Activated CD8-positive, alpha-beta memory T cell treated with anti-CD3 and anti-CD28 coated beads, Interleukin-2, amount 50 U/mL, for 1 hour (primary cell): ENCODE results near the gene ATP6V1A.
"Not testable (repeated sequence)": the region's sequence is repeated elsewhere in the genome, so short reads cannot be mapped to it uniquely, and the experiment has no call there.

Experiments used
- DNase-seq: peaks from one replicate; pipeline ENCODE4 v3.0.0-alpha.2; 2020; ENCODE audit errors: extremely low read depth

Gene ATP6V1A

DNA sequence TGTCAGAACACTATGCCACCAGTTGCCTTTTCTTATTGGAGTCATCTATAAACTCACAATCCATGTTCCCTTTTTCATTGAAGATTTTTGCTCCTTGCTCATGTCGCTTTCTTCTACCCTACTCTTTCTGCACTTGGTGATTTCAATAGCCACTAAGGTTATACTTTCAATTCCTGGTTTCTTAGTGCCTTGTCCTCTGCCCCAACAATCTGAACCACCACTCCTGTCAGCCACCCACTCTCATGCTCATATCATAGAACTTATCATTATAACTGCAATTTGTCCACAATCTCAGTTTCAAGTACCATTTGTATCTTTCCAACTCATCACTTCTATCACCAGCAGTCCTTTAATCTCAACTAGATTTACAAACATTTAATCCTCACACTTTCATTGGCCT lies 81.8 kb downstream of the ATP6V1A start:
- no peak for DNase-seq

DNA sequence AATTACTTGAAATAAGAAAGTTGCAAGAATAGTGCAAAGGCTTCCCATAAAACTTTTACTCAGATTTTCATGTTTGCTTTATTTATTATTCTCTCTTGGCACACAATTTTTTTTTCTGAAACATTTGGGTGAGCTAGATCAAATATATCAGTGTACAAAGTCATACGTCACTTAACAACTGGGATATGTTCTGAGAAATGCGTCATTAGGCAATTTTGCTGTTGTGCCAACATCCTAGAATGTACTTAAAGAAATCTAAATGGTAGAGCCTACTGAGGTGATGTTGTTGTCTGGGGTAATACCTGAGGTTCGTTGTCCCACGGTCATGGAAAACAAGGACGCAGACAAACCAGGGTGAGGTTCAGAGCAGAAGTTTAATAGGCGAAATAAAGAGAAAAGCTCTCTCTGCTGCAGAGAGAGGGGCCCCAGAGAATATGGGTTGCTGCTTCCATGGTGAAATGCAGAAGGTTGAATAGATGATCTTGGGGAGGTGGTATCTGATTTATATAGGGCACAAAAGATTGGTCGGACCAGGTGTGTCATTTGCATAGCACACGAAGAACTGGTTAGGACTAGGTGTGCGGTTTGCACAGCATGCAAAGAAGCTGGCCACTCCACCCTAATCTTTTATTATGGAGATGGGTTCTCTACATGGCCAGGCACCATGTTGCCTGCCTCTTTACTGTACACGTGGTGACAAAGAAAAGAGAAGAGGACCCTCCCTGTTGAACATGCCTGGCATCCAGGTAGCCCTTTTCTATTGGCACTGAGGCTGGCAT lies 82.9 kb downstream of the ATP6V1A start:
- DNase-seq = no peak

DNA sequence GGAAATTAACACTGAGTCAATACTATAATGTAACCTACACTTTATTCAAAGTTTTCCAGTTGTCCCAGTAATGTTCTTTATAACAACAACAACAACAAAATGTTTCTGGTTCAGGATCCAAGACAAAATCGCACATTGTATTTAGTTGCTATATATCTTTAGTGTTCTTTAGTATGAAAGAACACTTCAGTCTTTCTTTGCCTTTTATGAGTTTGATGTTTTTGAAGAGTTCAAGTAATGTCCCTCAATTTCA lies 84.2 kb downstream of the ATP6V1A start:
- DNase-seq = no peak

DNA sequence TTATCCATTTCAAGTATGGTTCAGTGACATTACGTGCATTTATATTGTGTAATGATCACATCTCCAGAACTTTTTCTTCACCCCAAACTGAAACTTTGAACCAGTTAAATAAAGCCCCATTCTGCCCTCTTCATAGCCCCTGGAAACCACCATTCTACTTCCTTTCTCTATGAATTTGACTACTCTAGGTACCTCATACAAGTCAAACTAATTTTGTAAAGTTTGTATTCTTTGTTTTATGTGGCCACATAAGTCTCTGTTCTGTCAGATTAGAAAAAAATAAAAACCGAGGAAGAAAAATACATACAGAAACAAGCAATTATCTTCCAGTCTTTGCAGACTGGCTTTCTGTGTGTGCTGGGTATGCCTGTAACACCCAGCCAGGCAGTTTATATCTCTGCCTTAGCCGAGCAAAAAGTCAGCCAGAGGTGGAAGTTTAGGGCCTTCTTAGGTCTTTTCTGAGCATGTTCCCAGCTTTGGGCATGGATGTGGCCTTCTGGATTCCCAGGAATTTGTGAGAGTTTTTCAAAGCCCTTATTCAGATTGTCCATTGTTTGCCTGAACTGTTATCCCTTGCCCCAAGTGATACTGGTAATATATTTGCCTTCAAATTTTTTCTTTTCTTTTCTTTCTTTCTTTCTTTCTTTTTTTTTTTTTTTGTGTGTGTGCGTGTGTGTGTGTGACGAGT lies 85.8 kb downstream of the ATP6V1A start:
- DNase-seq = no peak

DNA sequence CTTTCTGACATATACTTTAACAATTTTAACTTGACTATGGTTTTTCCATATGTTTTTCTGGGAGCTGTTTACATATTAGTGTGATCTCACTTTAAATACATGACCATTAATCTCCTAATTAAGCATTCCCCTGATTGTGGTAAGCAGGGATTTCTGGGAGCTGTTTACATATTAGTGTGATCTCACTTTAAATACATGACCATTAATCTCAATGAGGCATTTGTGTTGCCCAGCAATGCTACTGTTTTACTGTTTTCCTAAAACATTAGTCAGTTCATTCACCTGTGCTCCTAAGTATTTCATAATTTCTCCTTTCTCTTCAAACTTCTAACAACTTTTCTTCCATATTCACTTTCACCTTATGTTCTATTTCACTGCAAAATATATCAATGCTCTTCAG lies 88.1 kb downstream of the ATP6V1A start:
- no peak for DNase-seq

DNA sequence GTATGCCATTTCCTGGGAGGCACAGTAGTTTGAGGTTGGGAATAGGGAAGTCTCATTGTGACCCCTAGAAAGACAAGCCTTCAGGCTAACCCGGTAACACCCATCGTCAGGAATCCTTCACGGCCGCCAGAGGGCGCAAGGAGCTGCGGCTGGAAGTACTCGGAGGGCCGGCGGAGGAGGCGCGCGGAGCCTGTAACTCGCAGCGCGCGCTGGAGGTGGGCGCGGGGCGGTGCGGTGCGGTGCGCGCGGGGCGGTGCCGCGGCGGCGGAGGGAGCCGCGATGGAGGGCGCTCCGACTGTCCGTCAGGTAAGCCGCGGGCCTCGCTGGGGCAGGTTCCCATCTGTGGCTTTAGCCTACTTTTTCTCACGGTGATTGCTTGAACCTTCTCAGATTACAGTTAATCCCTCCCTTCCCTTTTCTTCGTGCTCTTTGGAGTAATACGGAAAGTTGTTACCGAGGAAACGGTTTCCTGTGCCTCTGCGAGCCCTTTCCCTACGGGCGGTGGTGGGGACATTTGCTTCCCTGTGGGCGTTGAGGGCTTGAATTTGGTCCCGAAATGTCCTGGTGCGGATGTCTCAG lies 91.9 kb downstream of the ATP6V1A start, which contains the start of gene GRAMD1C:
TSS of gene GRAMD1C (plus strand) at position 158 of the 579 bp plus-strand sequence. CDS start at position 280, 122 bp downstream.
- peak; percentile 56 for DNase-seq

DNA sequence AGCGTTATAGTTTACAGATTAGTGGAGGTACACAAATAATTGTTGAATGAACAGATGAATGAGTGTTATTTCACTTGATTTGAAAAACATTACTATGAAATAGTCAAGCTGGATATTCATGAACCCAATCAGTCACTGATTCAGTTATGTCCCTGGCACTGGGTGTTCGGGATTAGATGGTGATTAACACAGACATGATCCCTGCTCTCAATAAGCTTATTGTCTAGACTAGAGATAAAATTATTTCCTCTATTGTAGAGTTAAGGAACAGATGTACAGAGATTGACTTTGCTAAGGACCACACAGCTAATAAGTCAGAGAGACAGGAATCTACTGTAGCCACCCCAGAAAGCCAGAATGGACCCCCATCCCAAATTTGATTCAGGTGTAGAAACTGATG lies 92.7 kb downstream of the ATP6V1A start:
- no peak for DNase-seq

DNA sequence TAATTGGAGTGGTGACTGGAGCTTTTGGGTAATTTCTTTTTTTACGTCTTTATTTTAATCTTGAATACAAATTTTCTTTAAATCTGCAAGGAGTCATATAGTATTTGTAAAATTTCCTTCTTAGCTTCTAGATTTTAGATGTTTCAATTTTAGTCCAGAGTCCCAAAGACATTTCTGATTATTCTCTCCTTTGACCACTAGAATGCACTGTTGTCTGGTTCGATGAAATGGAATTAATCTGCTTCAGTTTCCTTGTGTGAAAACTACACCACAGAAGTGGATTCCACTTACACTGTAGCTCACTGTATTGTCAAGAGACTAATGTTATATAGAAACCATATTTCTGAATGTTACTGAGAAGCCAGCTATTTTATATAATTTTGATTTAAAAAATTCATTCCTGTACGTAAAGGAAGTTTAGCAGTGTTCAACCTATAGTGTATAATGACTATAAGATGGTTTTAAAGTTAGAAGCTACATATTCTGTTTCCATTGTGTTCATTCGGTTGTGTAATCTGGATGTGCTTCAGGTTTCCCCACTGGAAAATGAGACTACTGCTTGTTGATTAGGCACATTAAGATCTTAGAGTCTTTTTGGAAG lies 97.9 kb downstream of the ATP6V1A start:
- no peak for DNase-seq

DNA sequence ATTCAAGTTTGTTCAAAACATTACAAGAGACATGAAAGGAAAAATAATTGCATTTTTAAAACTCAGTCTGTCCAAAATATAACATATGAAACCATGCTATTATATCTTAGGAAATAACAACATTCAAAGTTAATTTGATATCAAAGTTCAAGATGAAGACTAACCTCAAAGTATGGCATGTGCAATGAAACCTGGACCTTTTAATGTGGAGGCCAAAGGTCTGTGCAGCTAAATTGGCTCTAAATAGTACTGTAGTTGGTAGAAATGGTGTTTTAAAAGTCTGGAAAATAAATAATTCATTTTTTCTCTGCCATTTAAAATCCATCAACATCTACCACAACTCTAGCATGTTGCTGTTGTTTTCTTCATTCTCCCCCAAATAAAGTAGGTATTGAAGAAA lies 100.4 kb downstream of the ATP6V1A start:
- no peak for DNase-seq

DNA sequence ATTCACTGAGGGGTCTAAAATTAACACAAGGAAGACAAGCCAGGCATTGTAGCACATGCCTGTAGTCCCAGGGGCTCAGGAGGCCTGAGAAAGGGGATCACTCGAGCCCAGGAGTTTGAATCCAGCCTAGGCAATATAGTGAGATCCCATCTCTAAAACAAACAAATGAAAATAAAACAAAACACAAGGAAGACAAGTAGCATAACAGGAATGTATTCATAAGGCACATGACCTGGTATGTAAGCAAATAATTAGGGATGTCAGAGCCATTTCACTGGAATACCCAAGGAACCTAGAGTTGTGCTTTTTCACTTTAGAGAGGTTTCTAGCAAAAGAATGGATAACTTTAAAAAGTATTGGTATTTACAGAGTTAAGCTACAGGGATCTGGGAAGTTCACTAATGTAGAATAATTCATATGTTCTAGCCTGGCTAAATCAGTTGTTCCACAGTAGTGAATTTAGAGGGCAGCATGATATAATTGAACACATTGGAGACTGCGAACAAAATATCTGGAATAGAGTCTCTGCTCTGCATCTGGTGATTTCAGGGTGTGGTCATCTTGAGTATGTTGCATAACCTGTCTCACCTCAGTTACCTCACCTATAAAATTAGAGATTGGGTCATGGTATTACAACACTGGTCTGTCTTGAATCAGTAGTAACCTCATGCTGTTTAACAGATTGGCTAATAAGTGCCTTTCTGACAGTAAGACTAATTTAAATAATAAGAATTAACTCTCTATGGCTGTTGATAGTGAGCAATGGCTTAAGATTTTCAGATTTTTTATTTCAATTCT lies 101.0 kb downstream of the ATP6V1A start:
- no peak for DNase-seq

DNA sequence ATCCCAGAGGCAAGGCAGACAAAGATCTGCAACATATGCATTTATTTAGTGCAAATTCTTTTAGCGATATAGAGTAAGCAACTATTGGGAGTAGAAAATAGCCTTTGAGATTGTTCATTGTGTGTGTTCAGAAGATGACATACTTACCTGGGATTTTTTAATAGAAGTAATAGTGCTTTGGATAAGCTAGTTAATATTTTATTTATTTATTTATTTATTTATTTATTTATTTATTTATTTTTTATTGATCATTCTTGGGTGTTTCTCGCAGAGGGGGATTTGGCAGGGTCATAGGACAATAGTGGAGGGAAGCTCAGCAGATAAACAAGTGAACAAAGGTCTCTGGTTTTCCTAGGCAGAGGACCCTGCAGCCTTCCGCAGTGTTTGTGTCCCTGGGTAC lies 102.2 kb downstream of the ATP6V1A start:
- DNase-seq = not testable (repeated sequence)

DNA sequence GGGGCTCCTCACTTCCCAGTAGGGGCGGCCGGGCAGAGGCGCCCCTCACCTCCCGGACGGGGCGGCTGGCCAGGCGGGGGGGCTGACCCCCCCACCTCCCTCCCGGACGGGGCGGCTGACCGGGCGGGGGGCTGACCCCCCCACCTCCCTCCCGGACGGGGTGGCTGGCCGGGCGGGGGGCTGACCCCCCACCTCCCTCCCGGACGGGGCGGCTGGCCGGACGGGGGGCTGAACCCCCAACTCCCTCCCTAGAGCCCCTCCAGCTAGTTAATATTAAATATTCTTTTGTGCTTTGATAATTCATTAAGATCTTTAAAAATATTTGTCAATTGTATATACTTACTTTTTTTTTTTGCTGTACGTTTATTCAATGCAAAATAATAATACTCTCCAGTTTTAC lies 103.0 kb downstream of the ATP6V1A start:
- DNase-seq = not testable (repeated sequence)

DNA sequence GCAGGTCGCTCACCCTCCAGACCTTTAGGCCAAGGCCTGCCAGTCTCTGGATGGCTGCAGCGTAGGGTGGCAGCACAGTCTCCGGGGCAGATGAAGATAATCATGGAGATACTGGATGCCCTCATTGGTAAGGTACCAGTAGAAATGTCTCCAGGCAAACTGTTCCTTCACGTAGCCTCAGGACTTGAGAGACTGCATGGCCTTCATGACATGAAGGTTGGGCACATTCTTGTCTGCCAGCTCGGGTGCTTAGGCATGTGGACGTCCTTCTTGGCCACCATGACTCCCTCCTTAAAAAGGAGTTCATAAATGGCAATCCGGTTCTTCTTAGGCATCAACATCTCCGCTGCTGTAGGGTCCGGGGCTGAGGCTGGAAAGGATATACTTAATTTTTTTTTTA lies 103.6 kb downstream of the ATP6V1A start:
- not testable (repeated sequence) for DNase-seq

DNA sequence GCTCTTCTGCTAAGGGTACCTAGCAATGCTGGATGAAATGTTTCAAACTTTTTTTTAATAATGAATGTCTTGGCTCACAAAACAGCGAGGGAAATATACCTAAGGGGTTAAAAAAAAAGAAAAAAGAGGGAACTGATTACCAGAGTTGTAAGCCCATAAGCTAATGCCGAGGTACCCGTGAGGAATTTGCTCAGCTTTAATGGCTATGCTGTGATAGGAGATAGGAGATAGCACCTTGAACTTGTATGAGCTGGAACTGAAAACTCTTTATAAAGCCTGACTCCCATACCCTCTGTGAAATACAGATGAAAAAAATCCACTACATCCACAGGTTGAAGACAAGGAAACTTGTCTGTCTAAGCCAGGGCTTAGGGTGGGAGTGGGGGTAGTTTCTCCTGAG lies 105.7 kb downstream of the ATP6V1A start:
- DNase-seq = no peak
